K562 (cell line): ENCODE results near the gene CENPU. TPM values are rescaled to one million over a fixed set of nuclear protein-coding genes. Genes with fewer than 3 reads are reported as not detected.

Source experiments
- EGR1 ChIP-seq: fragments of 450-650 bp; conservative IDR thresholded peaks from 2 replicates; pipeline ENCODE4 v1.6.1; 2017; ENCODE audit warnings: mild to moderate bottlenecking
- ILK ChIP-seq: fragments of 450-650 bp; IDR thresholded peaks from 2 replicates; pipeline ENCODE4 v1.6.1; 2016; ENCODE audit warnings: missing genetic modification characterization, low read depth, mild to moderate bottlenecking, missing compliant biosample characterization, moderate library complexity, borderline replicate concordance
- MTA1 ChIP-seq: fragments of 450-650 bp; IDR thresholded peaks from 2 replicates; pipeline ENCODE4 v1.6.1; 2017; ENCODE audit warnings: borderline replicate concordance
- RB1 ChIP-seq: fragments of 450-650 bp; IDR thresholded peaks from 2 replicates; pipeline ENCODE4 v1.6.1; 2017; ENCODE audit warnings: low read depth, mild to moderate bottlenecking
- RBBP5 ChIP-seq: fragments of 200-600 bp; sonication (generic); IDR thresholded peaks from 2 replicates; pipeline ENCODE4 v1.6.1; 2012; ENCODE audit warnings: borderline replicate concordance, mild to moderate bottlenecking, low read length, control low read depth, inconsistent platforms; ENCODE audit not compliant: insufficient read depth, poor library complexity, severe bottlenecking
- RFX5 ChIP-seq: IDR thresholded peaks from 2 replicates; pipeline ENCODE4 v1.6.1; 2011; ENCODE audit warnings: low read depth, mild to moderate bottlenecking, improper control_type of control experiment, low read length
- SPI1 ChIP-seq: IDR thresholded peaks from 2 replicates; pipeline ENCODE4 v1.6.1; 2011; ENCODE audit warnings: low read depth, low read length, control low read depth, borderline replicate concordance
- SREBF1 ChIP-seq: fragments of 150-350 bp; IDR thresholded peaks from 2 replicates; pipeline ENCODE4 v1.6.1; 2014; ENCODE audit warnings: antibody characterized with exemption, low read depth, low read length, borderline replicate concordance
- YY1 ChIP-seq, 3 experiments: IDR thresholded peaks; 2 replicates each; pipeline ENCODE4 v1.6.1; 2011; ENCODE audit warnings: low read length in 2 of 3, mild to moderate bottlenecking in 2 of 3, moderate library complexity in 2 of 3, borderline replicate concordance in 1 of 3, control low read depth in 1 of 3, low read depth in 1 of 3; ENCODE audit not compliant: insufficient read depth in 3 of 3, insufficient replicate concordance in 2 of 3, control insufficient read depth in 1 of 3, insufficient read length in 1 of 3; ENCODE audit errors: extremely low read depth in 1 of 3
- ZFPM2 ChIP-seq: fragments of 250-450 bp; sonication (Bioruptor Pico); IDR thresholded peaks from 2 replicates; pipeline ENCODE4 v1.5.1; 2022; ENCODE audit warnings: mild to moderate bottlenecking
- ZNF696 ChIP-seq: fragments of 250-450 bp; sonication (Bioruptor Pico); conservative IDR thresholded peaks from 2 replicates; pipeline ENCODE4 v1.4.0; 2020; ENCODE audit warnings: mild to moderate bottlenecking, moderate library complexity
- polyA plus RNA-seq, 8 experiments: library from polyadenylated mRNA; depleted of rRNA in 4 of 8; stranded (reverse) in 5 of 8; unstranded in 3 of 8; fragments of >200 nt; fragmentation: Nextera tagmentation in 2 of 8; fragmentation: Illumina TruSeq in 1 of 8; extraction: Ambion mirVana in 2 of 8; extraction: Trizol in 1 of 8; gene quantifications; 2 replicates each; pipeline versions ENCODE4 v1.2.1 to v1.2.3, GENCODE V29; 2011 to 2014; ENCODE audit warnings: inconsistent platforms in 1 of 8, missing spikeins in 1 of 8
- total RNA-seq, 7 experiments: library from RNA; depleted of rRNA in 6 of 7; stranded (reverse); fragments of >200 nt in 6 of 7; fragmentation: Illumina TruSeq in 2 of 7; extraction: Trizol in 2 of 7; gene quantifications; 2 replicates each; pipeline versions ENCODE4 v1.2.1 to v1.2.3, GENCODE V29; 2011 to 2021; ENCODE audit warnings: low replicate concordance in 1 of 7
- TF ChIP-seq, protein P1 (sequence below): fragments of 250-450 bp; sonication (Bioruptor Pico); IDR thresholded peaks from 2 replicates; pipeline ENCODE4 v1.5.0; 2022; ENCODE audit warnings: mild to moderate bottlenecking
- TF ChIP-seq, protein P2 (sequence below), 2 experiments: fragments of 450-650 bp; formaldehyde crosslinking in 1 of 2; IDR thresholded peaks; 2 replicates each; pipeline versions ENCODE4 v1.4.0 to v1.6.1; 2014 to 2020; ENCODE audit warnings: mild to moderate bottlenecking in 2 of 2, borderline replicate concordance in 1 of 2, low read depth in 1 of 2
- TF ChIP-seq, protein P3 (sequence below): fragments of 250-450 bp; sonication (Bioruptor Pico); IDR thresholded peaks from 2 replicates; pipeline ENCODE4 v1.9.0; 2021; ENCODE audit warnings: mild to moderate bottlenecking

Gene CENPU
- total and polyA plus RNA-seq, 9 of the 15 experiments (the other 6 are each of a cell fraction or from before 2014, with no cell fraction given): 39.4 to 98.7 (median 84.3) TPM

DNA sequence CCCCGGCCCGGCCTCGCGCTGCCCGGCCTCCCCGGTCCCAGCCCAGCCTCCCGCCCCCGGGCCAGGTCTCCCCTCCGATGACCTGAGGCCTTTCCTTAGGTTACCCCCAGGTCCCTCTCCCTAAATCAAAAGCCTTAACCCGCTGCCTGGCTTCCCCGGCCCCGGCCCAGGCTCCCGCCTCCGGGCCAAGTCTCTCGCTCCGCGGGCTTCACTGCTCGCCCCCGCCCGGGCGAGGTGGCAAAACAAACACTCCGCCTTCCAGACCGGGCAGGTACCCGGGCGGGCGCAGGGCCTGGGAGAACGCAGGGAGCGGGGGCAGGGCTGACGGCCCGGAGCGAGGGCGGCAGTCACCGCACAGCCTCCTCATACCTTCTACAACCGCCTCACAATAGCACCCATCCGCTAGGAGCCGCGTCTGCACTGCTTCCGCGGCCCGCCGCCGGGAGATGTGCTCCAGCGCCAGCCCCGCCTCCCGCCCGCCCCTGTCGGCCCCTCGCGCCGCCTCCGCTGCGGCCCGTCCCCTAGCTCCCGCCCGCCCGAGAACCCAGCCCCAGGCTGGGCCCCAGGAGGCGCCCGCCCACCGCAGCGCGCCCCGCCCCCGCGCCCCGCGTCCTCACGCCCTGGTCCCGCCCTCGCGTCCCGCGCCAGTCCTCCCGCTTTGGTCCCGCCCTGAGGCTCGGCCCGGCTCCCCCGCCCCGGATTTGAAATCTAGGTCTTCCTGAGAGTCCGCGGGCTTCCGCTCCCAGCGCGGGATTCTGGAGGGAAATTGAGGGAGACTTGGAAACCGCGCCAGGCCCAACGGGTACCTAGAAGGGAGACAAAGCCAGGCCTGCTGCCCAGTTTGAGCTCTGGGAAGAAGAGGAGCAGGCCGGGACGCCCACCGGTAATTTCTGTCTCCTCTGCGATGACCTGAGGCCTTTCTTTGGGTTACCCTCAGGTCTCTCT, 84.6 kb downstream of the CENPU start, which contains the start of the genes CASP3 and PRIMPOL (continued):
- TF ChIP-seq, protein P1, sequence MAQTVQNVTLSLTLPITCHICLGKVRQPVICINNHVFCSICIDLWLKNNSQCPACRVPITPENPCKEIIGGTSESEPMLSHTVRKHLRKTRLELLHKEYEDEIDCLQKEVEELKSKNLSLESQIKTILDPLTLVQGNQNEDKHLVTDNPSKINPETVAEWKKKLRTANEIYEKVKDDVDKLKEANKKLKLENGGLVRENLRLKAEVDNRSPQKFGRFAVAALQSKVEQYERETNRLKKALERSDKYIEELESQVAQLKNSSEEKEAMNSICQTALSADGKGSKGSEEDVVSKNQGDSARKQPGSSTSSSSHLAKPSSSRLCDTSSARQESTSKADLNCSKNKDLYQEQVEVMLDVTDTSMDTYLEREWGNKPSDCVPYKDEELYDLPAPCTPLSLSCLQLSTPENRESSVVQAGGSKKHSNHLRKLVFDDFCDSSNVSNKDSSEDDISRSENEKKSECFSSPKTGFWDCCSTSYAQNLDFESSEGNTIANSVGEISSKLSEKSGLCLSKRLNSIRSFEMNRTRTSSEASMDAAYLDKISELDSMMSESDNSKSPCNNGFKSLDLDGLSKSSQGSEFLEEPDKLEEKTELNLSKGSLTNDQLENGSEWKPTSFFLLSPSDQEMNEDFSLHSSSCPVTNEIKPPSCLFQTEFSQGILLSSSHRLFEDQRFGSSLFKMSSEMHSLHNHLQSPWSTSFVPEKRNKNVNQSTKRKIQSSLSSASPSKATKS (CRISPR knock-in tag): no peak
- TF ChIP-seq SPI1 (peak; percentile 28; the same call in 1 of the 2 replicates), RBBP5 (peak; percentile 41), RB1 (peak; percentile 53), ILK (tag) (no peak), EGR1 (peak; percentile 89), SREBF1 (no peak), ZFPM2 (CRISPR knock-in tag) (no peak), ZNF696 (CRISPR knock-in tag) (no peak), YY1 (IDR thresholded peaks at IDR 0.05; ENCODE audit: borderline replicate concordance in 1 of 3, control insufficient read depth in 1 of 3, extremely low read depth in 1 of 3, insufficient read depth in 3 of 3, insufficient read length in 1 of 3, insufficient replicate concordance in 2 of 3, low read depth in 1 of 3, low read length in 2 of 3) (peak in 2 of 3 experiments; percentile 20 to 70), MTA1 (no peak), RFX5 (no peak)
- TF ChIP-seq, protein P2, sequence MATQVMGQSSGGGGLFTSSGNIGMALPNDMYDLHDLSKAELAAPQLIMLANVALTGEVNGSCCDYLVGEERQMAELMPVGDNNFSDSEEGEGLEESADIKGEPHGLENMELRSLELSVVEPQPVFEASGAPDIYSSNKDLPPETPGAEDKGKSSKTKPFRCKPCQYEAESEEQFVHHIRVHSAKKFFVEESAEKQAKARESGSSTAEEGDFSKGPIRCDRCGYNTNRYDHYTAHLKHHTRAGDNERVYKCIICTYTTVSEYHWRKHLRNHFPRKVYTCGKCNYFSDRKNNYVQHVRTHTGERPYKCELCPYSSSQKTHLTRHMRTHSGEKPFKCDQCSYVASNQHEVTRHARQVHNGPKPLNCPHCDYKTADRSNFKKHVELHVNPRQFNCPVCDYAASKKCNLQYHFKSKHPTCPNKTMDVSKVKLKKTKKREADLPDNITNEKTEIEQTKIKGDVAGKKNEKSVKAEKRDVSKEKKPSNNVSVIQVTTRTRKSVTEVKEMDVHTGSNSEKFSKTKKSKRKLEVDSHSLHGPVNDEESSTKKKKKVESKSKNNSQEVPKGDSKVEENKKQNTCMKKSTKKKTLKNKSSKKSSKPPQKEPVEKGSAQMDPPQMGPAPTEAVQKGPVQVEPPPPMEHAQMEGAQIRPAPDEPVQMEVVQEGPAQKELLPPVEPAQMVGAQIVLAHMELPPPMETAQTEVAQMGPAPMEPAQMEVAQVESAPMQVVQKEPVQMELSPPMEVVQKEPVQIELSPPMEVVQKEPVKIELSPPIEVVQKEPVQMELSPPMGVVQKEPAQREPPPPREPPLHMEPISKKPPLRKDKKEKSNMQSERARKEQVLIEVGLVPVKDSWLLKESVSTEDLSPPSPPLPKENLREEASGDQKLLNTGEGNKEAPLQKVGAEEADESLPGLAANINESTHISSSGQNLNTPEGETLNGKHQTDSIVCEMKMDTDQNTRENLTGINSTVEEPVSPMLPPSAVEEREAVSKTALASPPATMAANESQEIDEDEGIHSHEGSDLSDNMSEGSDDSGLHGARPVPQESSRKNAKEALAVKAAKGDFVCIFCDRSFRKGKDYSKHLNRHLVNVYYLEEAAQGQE (IDR thresholded peaks at IDR 0.05; ENCODE audit: borderline replicate concordance): no peak
- TF ChIP-seq, protein P2 (CRISPR knock-in tag; IDR thresholded peaks at IDR 0.05; ENCODE audit: low read depth): peak; percentile 38; the same call in 1 of the 2 replicates
- TF ChIP-seq, protein P3, sequence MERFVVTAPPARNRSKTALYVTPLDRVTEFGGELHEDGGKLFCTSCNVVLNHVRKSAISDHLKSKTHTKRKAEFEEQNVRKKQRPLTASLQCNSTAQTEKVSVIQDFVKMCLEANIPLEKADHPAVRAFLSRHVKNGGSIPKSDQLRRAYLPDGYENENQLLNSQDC (CRISPR knock-in tag): 0 out of 2 replicates have a peak, but pooled peaks have one; percentile 2
